Upper lobe of left lung (tissue), 4 donors: Measurements from ENCODE around the gene COPZ1.

Source experiments
- POLR2A ChIP-seq, 4 donors: fragments of 450-650 bp; IDR thresholded peaks; one replicate each; pipeline ENCODE4 v1.5.1; 2016 to 2017; ENCODE audit warnings: antibody characterized with exemption in 4 of 4, mild to moderate bottlenecking in 2 of 4
- POLR2AphosphoS5 ChIP-seq, 2 donors: sonication (generic); formaldehyde crosslinking; IDR thresholded peaks; one replicate each; pipeline ENCODE4 v1.5.1; 2017; ENCODE audit warnings: antibody characterized with exemption in 2 of 2
- TF ChIP-seq, protein P1 (sequence below), 6 experiments: fragments of 450-650 bp in 4 of 6; fragments of 200-600 bp in 2 of 6; sonication (generic) in 2 of 6; IDR thresholded peaks; one replicate each; pipeline ENCODE4 v1.5.1; 2016 to 2019; ENCODE audit warnings: antibody characterized with exemption in 6 of 6

DNA sequence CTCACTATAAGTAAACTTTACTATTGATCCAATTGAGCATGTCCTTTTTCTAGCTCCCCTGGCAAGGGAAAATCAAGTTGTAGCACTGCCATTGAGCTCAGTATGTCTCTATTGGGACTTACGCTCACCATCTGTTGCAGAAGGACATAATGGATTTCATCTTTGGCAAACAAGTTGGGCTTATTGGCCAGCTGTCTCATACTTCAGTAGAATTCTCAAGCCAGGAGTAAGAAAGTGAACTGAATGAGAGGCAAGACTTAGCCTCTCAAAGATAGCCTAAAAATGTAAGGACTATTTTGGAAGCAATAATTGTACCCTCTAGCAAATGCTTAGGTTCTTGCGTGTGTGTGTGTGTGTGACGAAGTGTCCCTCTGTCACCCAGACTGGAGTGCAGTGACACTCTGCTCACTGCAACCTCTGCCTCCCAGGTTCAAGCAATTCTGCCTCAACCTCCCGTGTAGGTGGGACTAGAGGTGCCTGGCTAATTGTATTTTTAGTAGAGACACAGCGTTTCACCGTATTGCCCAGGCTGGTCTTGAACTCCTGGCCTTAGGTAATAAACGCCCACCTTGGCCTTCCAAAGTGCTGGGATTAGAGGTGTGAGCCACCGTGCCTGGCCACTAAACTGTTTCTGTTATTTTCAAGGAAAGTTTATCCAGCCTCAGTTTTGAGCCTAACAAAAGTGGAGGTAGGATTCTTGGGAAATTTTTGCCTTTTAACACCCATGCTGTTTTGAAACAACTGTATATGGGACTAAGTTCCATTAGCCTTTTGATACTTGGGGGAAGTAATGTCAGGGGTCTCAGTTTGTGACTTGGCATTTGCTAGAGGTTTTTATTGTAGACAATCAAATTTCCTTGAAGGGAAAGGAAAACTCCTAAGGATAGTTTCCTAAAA is 37.4 kb upstream of the COPZ1 start:
- TF ChIP-seq POLR2A (IDR thresholded peaks at IDR 0.05) (peak in 1 of 4 donors; percentile 20), POLR2AphosphoS5 (IDR thresholded peaks at IDR 0.05) (no peak)
- TF ChIP-seq, protein P1, sequence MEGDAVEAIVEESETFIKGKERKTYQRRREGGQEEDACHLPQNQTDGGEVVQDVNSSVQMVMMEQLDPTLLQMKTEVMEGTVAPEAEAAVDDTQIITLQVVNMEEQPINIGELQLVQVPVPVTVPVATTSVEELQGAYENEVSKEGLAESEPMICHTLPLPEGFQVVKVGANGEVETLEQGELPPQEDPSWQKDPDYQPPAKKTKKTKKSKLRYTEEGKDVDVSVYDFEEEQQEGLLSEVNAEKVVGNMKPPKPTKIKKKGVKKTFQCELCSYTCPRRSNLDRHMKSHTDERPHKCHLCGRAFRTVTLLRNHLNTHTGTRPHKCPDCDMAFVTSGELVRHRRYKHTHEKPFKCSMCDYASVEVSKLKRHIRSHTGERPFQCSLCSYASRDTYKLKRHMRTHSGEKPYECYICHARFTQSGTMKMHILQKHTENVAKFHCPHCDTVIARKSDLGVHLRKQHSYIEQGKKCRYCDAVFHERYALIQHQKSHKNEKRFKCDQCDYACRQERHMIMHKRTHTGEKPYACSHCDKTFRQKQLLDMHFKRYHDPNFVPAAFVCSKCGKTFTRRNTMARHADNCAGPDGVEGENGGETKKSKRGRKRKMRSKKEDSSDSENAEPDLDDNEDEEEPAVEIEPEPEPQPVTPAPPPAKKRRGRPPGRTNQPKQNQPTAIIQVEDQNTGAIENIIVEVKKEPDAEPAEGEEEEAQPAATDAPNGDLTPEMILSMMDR (IDR thresholded peaks at IDR 0.05), result no peak
